Large intestine (tissue), 3 donors: ENCODE results near the gene ALDH6A1. TPM values are rescaled to one million over a fixed set of nuclear protein-coding genes. Genes with fewer than 3 reads are reported as not detected.

Source experiments
- DNase-seq, 2 donors: peaks; one replicate each; pipeline versions ENCODE4 v3.0.0 to v3.0.0-alpha.2; 2013
- H3K27ac ChIP-seq: one replicate; pipeline ENCODE4 v1.5.1; 2013; ENCODE audit warnings: low read length
- H3K27me3 ChIP-seq: 2 replicates; pipeline ENCODE4 v1.6.1; 2013; ENCODE audit warnings: low read length; ENCODE audit not compliant: control insufficient read depth, insufficient read depth
- H3K36me3 ChIP-seq: 2 replicates; pipeline ENCODE4 v1.6.1; 2013; ENCODE audit warnings: low read length; ENCODE audit not compliant: control insufficient read depth, insufficient read depth
- H3K4me1 ChIP-seq: one replicate; pipeline ENCODE4 v1.6.1; 2013; ENCODE audit warnings: low read length; ENCODE audit not compliant: control insufficient read depth, insufficient read depth
- H3K4me3 ChIP-seq: one replicate; pipeline ENCODE4 v1.5.1; 2013; ENCODE audit warnings: low read length
- H3K9me3 ChIP-seq: one replicate; pipeline ENCODE4 v1.6.1; 2013; ENCODE audit warnings: mild to moderate bottlenecking, low read depth, low read length, moderate library complexity; ENCODE audit not compliant: control insufficient read depth
- WGBS: methylation state at CpG from one replicate; pipeline ENCODE4 v1.1.5; 2013; ENCODE audit warnings: low lambda C conversion rate; ENCODE audit not compliant: insufficient coverage; 5-methylcytosine and 5-hydroxymethylcytosine counted together
- polyA plus RNA-seq: library from polyadenylated mRNA; unstranded; fragments of 120-200 nt; gene quantifications from one replicate; pipeline ENCODE4 v1.2.1, GENCODE V29; 2013

The ALDH6A1 gene
- polyA plus RNA-seq, 1 donor = 24.7 TPM

- no peak overlapping the region for H3K27ac ChIP-seq
- WGBS = 100% methylated on average over 1 of the region's 2 CpGs
- no peak overlapping the region for H3K4me3 ChIP-seq
- H3K4me1 ChIP-seq = no peaks in the 10 kb centered on the region
- H3K36me3 ChIP-seq = peaks cover 64% of the 10 kb centered on the region
- DNase-seq = no peak
- no peaks in the 10 kb centered on the region for H3K27me3 ChIP-seq
- no peaks in the 10 kb centered on the region for H3K9me3 ChIP-seq
Measured at GRCh38 chr14:74062809-74063150, 21.5 kb downstream of the ALDH6A1 start.

- Histone ChIP-seq H3K27me3 (no peaks in the 10 kb centered on the region), H3K9me3 (no peaks in the 10 kb centered on the region), H3K4me3 (no peak overlapping the region), H3K36me3 (peaks cover 5% of the 10 kb centered on the region), H3K4me1 (no peaks in the 10 kb centered on the region), H3K27ac (no peak overlapping the region)
- no peak for DNase-seq
- 88% methylated on average over 1 of the region's 3 CpGs for WGBS
Measured at GRCh38 chr14:74049876-74050495, 34.3 kb downstream of the ALDH6A1 start.

- DNase-seq = no peak
- Histone ChIP-seq H3K27me3 (no peaks in the 10 kb centered on the region), H3K4me3 (no peak overlapping the region), H3K36me3 (peaks cover 5% of the 10 kb centered on the region), H3K9me3 (no peaks in the 10 kb centered on the region), H3K4me1 (no peaks in the 10 kb centered on the region), H3K27ac (no peak overlapping the region)
- no CpG with 5 or more reads among the region's 3 CpGs for WGBS
Measured at GRCh38 chr14:74048281-74048680, 36.0 kb downstream of the ALDH6A1 start.

- no CpG with 5 or more reads among the region's 4 CpGs for WGBS
- H3K4me1 ChIP-seq = no peaks in the 10 kb centered on the region
- H3K36me3 ChIP-seq = peaks cover 12% of the 10 kb centered on the region
- no peaks in the 10 kb centered on the region for H3K9me3 ChIP-seq
- no peak overlapping the region for H3K27ac ChIP-seq
- H3K4me3 ChIP-seq = no peak overlapping the region
- no peak for DNase-seq
- no peaks in the 10 kb centered on the region for H3K27me3 ChIP-seq
Measured at GRCh38 chr14:74045522-74045921, 38.7 kb downstream of the ALDH6A1 start.

GRCh38 chr14:74042296-74042695, 42.0 kb downstream of the ALDH6A1 start:
- H3K27ac ChIP-seq = no peak overlapping the region
- H3K4me1 ChIP-seq = no peaks in the 10 kb centered on the region
- H3K4me3 ChIP-seq = no peak overlapping the region
- DNase-seq = no peak
- H3K36me3 ChIP-seq = peaks cover 7% of the 10 kb centered on the region
- no CpG with 5 or more reads among the region's 2 CpGs for WGBS
- no peaks in the 10 kb centered on the region for H3K27me3 ChIP-seq
- H3K9me3 ChIP-seq = no peaks in the 10 kb centered on the region

GRCh38 chr14:74038020-74038859, 46.0 kb downstream of the ALDH6A1 start:
- Histone ChIP-seq H3K27ac (no peak overlapping the region), H3K4me3 (no peak overlapping the region), H3K27me3 (no peaks in the 10 kb centered on the region), H3K36me3 (peaks cover 9% of the 10 kb centered on the region), H3K9me3 (no peaks in the 10 kb centered on the region), H3K4me1 (no peaks in the 10 kb centered on the region)
- peak in 1 of 2 donors; percentile 45 for DNase-seq
- WGBS = 0% methylated on average over 1 of the region's 3 CpGs

GRCh38 chr14:74035556-74035955, 48.7 kb downstream of the ALDH6A1 start:
- no peak for DNase-seq
- 100% methylated on average over 1 of the region's 4 CpGs for WGBS
- Histone ChIP-seq H3K36me3 (peaks cover 2% of the 10 kb centered on the region), H3K27me3 (no peaks in the 10 kb centered on the region), H3K9me3 (no peaks in the 10 kb centered on the region), H3K4me3 (no peak overlapping the region), H3K4me1 (no peaks in the 10 kb centered on the region), H3K27ac (no peak overlapping the region)

GRCh38 chr14:74034572-74034971, 49.7 kb downstream of the ALDH6A1 start:
- DNase-seq = no peak
- no peak overlapping the region for H3K27ac ChIP-seq
- no peaks in the 10 kb centered on the region for H3K4me1 ChIP-seq
- WGBS = 100% methylated on average over 1 of the region's 3 CpGs
- H3K36me3 ChIP-seq = peaks cover 2% of the 10 kb centered on the region
- H3K4me3 ChIP-seq = no peak overlapping the region
- no peaks in the 10 kb centered on the region for H3K9me3 ChIP-seq
- H3K27me3 ChIP-seq = no peaks in the 10 kb centered on the region

- H3K4me3 ChIP-seq = no peak overlapping the region
- peak overlapping the region; percentile 85 for H3K27ac ChIP-seq
- H3K4me1 ChIP-seq = peaks cover 9% of the 10 kb centered on the region
- H3K36me3 ChIP-seq = no peaks in the 10 kb centered on the region
- H3K27me3 ChIP-seq = no peaks in the 10 kb centered on the region
- WGBS = no CpG with 5 or more reads among the region's 3 CpGs
- DNase-seq = peak in 1 of 2 donors; percentile 34
- no peaks in the 10 kb centered on the region for H3K9me3 ChIP-seq
Measured at GRCh38 chr14:74029136-74029535, 55.1 kb downstream of the ALDH6A1 start.

GRCh38 chr14:74022346-74022745, 61.9 kb downstream of the ALDH6A1 start:
- no peak for DNase-seq
- WGBS = no CpG with 5 or more reads among the region's 4 CpGs
- Histone ChIP-seq H3K27me3 (no peaks in the 10 kb centered on the region), H3K27ac (peak overlapping the region; percentile 39), H3K4me3 (no peak overlapping the region), H3K4me1 (peaks cover 5% of the 10 kb centered on the region), H3K9me3 (no peaks in the 10 kb centered on the region), H3K36me3 (no peaks in the 10 kb centered on the region)
